ENCODE data around the gene HTT. TPM values are rescaled to one million over a fixed set of nuclear protein-coding genes. Genes with fewer than 3 reads are reported as not detected.

The HTT gene
- total and polyA plus RNA-seq, 10 of the 15 experiments (the other 5 are each of a cell fraction or from before 2014, with no cell fraction given), result 3.3 to 113 (median 43.3) TPM

- Histone ChIP-seq H3K79me2 (ENCODE audit: control insufficient read depth, insufficient read depth, low read length) (no peaks in the 10 kb centered on the region), H4K20me1 (ENCODE audit: control insufficient read depth, insufficient read depth) (no peaks in the 10 kb centered on the region), H2AFZ (ENCODE audit: control insufficient read depth, low read depth, low read length) (no peak overlapping the region), H3K27me3 (replicated peaks in 1 of 2; ENCODE audit: control insufficient read depth in 2 of 2, insufficient read depth in 2 of 2, low read length in 1 of 2) (no peaks in the 10 kb centered on the region), H3K4me1 (ENCODE audit: control insufficient read depth, insufficient read depth, low read length) (no peaks in the 10 kb centered on the region), H3K4me3 (no peak overlapping the region), H3K9ac (ENCODE audit: control insufficient read depth, insufficient read depth, low read length) (no peak overlapping the region), H3K9me3 (replicated peaks; ENCODE audit: control insufficient read depth, insufficient read depth, low read length) (peaks cover 6% of the 10 kb centered on the region), H3K36me3 (ENCODE audit: control insufficient read depth in 2 of 2, insufficient read depth in 2 of 2, low read length in 1 of 2) (peaks cover 22 to 40% of the 10 kb centered on the region in 2 experiments), H3K4me2 (ENCODE audit: control insufficient read depth, insufficient read depth) (no peak overlapping the region), H3K27ac (ENCODE audit: control insufficient read depth, insufficient read depth) (no peak overlapping the region)
- TF ChIP-seq BRCA1 (IDR thresholded peaks at IDR 0.05; ENCODE audit: low read depth, low read length) (no peak), ZNF217 (IDR thresholded peaks at IDR 0.05) (no peak), FOXK2 (IDR thresholded peaks at IDR 0.05) (no peak), HCFC1 (IDR thresholded peaks at IDR 0.05; ENCODE audit: low read length) (no peak)
- BruUV-seq (replicated peaks), result no TSS peak
- RAD21 ChIA-PET (ENCODE audit: unreplicated experiment), result no interaction called here
- WGBS (ENCODE audit: insufficient coverage, insufficient replicate concordance, low lambda C conversion rate, missing lambda C conversion rate), result 80% methylated on average over 4 of the region's 4 CpGs
- in situ Hi-C loops (cut with MboI) (no loop called here), intact Hi-C loops (cut with micrococcal nuclease; ENCODE audit: unreplicated experiment) (no loop called here)
- ATAC-seq (no peak), DNase-seq (ENCODE audit: low read depth, low spot score) (no peak), FAIRE-seq (no peak)
- CTCF ChIA-PET, result interaction anchor here (1.0 to 1.6 kb wide), 2 partner anchors 12 to 18 kb away, joined by 3 to 4 read pairs; no protein-coding TSS in a partner anchor
- SMC1A ChIA-PET (ENCODE audit: uncharacterized antibody, unreplicated experiment), result interaction anchor here (1.3 to 1.7 kb wide), 2 partner anchors 16 to 23 kb away, joined by 3 read pairs; no protein-coding TSS in a partner anchor
- POLR2A ChIA-PET, result no interaction called here
These were observed 82.9 kb downstream of the HTT start for GRCh38 chr4:3157366-3157765.

DNA sequence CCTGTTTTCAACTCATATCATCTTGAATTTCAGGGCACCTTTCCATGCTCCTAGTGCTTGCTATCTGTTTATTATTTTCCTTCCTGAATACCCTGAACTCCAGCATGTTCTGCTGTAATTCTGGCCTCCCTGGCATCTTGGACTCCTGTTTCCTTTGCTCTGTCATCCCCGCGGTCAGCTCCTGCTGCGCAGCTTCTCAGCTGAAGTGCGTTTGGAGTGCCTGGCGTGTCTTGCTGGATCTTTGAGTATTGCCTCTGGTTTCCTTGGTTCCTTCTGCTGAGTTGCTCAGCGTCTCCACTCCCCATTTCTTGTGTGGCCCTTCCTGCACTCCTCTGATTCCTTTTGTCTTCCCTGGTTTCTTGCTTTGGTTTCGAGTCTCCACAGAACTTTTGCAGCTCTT, 84.4 kb downstream of the HTT start:
- ATAC-seq (no peak), FAIRE-seq (no peak), DNase-seq (ENCODE audit: low read depth, low spot score) (no peak)
- peaks cover 9% of the 10 kb centered on the region for H3K9me3 ChIP-seq (replicated peaks; ENCODE audit: control insufficient read depth, insufficient read depth, low read length)
- ChIA-PET POLR2A (no interaction called here), RAD21 (ENCODE audit: unreplicated experiment) (no interaction called here), SMC1A (ENCODE audit: uncharacterized antibody, unreplicated experiment) (interaction anchor here (1.3 to 1.7 kb wide), 3 partner anchors 9 to 24 kb away, joined by 3 to 4 read pairs (median 3); no protein-coding TSS in a partner anchor), CTCF (no interaction called here)
- H3K4me2 ChIP-seq (ENCODE audit: control insufficient read depth, insufficient read depth), result no peak overlapping the region
- H3K4me1 ChIP-seq (ENCODE audit: control insufficient read depth, insufficient read depth, low read length), result no peaks in the 10 kb centered on the region
- over 99% methylated on average over 7 of the region's 7 CpGs for WGBS (ENCODE audit: insufficient coverage, insufficient replicate concordance, low lambda C conversion rate, missing lambda C conversion rate)
- peaks cover 15 to 34% of the 10 kb centered on the region in 2 experiments for H3K36me3 ChIP-seq (ENCODE audit: control insufficient read depth in 2 of 2, insufficient read depth in 2 of 2, low read length in 1 of 2)
- no peak overlapping the region for H3K9ac ChIP-seq (ENCODE audit: control insufficient read depth, insufficient read depth, low read length)
- H3K27me3 ChIP-seq (replicated peaks in 1 of 2; ENCODE audit: control insufficient read depth in 2 of 2, insufficient read depth in 2 of 2, low read length in 1 of 2), result no peaks in the 10 kb centered on the region
- no peaks in the 10 kb centered on the region for H3K79me2 ChIP-seq (ENCODE audit: control insufficient read depth, insufficient read depth, low read length)
- no peak overlapping the region for H3K27ac ChIP-seq (ENCODE audit: control insufficient read depth, insufficient read depth)
- no peak overlapping the region for H3K4me3 ChIP-seq
- in situ Hi-C loops (cut with MboI) (no loop called here), intact Hi-C loops (cut with micrococcal nuclease; ENCODE audit: unreplicated experiment) (no loop called here)
- no peak for TF ChIP-seq PAX8 (IDR thresholded peaks at IDR 0.05)
- no peak for TF ChIP-seq BCL3 (IDR thresholded peaks at IDR 0.05; ENCODE audit: borderline replicate concordance, insufficient read depth, low read depth, low read length, poor library complexity, severe bottlenecking)
- no peak for TF ChIP-seq SMC3 (IDR thresholded peaks at IDR 0.05; ENCODE audit: borderline replicate concordance, low read length)
- TF ChIP-seq, protein P1, sequence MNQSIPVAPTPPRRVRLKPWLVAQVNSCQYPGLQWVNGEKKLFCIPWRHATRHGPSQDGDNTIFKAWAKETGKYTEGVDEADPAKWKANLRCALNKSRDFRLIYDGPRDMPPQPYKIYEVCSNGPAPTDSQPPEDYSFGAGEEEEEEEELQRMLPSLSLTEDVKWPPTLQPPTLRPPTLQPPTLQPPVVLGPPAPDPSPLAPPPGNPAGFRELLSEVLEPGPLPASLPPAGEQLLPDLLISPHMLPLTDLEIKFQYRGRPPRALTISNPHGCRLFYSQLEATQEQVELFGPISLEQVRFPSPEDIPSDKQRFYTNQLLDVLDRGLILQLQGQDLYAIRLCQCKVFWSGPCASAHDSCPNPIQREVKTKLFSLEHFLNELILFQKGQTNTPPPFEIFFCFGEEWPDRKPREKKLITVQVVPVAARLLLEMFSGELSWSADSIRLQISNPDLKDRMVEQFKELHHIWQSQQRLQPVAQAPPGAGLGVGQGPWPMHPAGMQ (IDR thresholded peaks at IDR 0.05; ENCODE audit: borderline replicate concordance), result no peak
- no peak for TF ChIP-seq ZNF384 (IDR thresholded peaks at IDR 0.05; ENCODE audit: borderline replicate concordance, low read depth, low read length)
- TF ChIP-seq EP300 (IDR thresholded peaks at IDR 0.05; ENCODE audit: borderline replicate concordance in 1 of 2, control insufficient read depth in 1 of 2, low read depth in 2 of 2, low read length in 2 of 2), result no peak
- TF ChIP-seq SIX5 (IDR thresholded peaks at IDR 0.05; ENCODE audit: low read depth, low read length, severe bottlenecking), result no peak
- TF ChIP-seq TBL1XR1 (IDR thresholded peaks at IDR 0.05; ENCODE audit: low read depth, low read length), result no peak
- H4K20me1 ChIP-seq (ENCODE audit: control insufficient read depth, insufficient read depth), result no peaks in the 10 kb centered on the region
- H2AFZ ChIP-seq (ENCODE audit: control insufficient read depth, low read depth, low read length), result no peak overlapping the region
- BruUV-seq (replicated peaks), result no TSS peak

All from GM12878 (cell line).